ENCODE measurements around the gene TGM1.

DNA sequence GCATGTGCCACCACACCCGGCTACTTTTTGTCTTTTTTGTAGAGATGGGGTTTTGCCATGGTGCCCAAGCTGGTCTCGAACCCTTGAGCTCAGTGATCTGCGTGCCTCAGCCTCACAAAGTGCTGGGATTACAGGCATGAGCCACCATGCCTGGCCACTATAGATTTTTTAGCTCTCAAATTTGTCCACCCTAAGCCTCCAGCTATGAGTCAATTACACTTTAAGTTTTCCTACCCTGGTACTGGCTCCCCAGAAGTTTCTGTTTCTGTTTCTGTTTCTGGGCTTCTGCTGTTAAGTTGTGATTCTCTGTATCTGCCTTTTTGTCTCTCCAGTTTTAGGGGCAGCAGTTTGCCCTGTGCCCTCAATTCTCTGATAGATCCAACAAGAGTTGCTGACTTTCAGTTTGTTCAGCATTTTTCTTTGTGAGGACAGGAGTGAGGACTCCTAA is 16.2 kb downstream of the TGM1 start:
- TF ChIP-seq CTCF (conservative IDR thresholded peaks at IDR 0.05 in 1 of 2, IDR thresholded peaks at IDR 0.05 in 1 of 2; ENCODE audit: low read depth in 1 of 2, low read length in 2 of 2) (no peak), EZH2 (IDR thresholded peaks at IDR 0.05; ENCODE audit: low read length, missing control alignments) (no peak)
